DMS53 (cell line): ENCODE data around the gene BDKRB1.

Experiments used
- DNase-seq: peaks from one replicate; lab custom pipeline; 2025; lab: John Stamatoyannopoulos, UW

BDKRB1 gene

DNA sequence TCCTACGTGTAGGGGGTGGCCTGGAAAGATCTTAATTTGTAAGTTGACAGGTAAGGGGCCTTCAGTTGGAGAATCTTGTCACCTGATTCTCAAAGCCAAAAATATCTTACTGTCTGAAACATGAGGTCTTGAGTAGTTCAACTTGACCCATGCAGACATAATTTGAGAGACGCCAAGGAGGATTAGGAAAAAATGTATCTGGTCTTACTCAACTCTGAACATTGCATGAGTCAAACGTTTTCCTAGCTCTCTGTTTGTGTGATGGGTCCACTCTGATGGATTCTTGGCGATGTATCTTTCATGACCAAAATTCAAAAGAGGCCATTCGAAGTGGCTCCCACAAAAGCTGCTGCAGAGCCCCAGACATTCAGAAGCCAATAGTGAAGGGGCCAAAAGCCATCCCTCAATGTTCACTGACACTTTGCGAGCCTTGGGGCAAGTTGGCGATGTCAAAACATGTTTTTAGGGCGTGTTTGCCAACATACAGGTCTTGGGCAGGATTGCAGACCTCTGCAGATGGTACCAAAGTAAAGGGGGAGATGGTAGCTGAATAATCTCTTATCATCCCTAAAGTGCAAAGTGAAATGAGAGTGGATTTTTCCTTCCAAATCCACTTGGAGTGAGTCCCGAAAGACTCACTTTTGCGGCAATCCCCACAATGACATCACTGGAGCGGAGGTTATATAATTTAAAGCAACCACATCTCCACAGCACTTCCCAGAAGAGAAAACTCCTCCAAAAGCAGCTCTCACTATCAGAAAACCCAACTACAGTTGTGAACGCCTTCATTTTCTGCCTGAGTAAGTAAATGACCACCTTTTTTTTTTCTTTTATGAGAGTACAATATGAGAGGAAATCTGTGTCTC lies at the start of gene BDKRB1:
BDKRB1 (plus strand) TSS at position 710 of the 866 bp plus-strand sequence. CDS start 7,473 bp downstream, outside the sequence.
- no peak for DNase-seq

DNA sequence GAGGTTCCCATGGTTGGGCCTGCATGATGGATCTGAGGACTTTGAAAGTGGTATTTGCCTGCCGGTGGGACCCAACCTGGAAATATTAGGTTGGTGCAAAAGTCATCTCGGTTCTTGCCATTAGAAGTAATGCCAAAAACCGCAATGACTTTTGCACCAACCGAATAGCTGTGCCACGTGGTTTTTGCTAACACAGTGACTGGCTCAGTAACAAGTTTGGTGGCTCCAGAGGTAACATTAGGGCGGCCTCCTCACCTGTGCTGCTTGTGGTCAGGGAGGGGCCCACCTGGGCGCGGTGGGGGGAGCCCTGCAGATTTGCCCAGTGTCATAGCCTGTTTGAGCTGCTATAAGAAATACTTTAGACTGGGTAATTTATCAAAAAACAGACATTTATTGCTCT lies 49.5 kb upstream of the BDKRB1 start:
- peak; percentile 13 for DNase-seq

- no peak for DNase-seq
These were observed 48.3 kb upstream of the BDKRB1 start for GRCh38 chr14:96207686-96208085.

GRCh38 chr14:96208739-96209138 lies 47.3 kb upstream of the BDKRB1 start:
- no peak for DNase-seq

DNA sequence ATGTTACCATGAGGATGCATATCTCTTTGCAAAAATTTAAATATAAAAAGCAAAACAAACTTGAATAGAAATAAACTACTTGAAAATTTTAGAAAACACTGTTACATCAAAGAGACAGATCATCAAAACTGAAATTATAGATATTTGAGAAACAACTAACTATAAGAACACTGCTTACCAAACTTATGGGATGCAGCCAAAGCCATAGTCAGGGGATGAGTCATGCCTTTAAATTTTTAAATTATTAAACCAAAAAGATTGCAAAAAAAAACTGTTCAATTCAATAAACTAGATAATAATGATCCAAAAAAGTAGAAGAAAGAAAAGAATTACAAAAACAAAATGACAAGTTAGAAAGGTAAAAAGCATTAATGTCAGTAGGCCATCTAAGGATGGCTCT lies 43.9 kb upstream of the BDKRB1 start:
- no peak for DNase-seq

DNA sequence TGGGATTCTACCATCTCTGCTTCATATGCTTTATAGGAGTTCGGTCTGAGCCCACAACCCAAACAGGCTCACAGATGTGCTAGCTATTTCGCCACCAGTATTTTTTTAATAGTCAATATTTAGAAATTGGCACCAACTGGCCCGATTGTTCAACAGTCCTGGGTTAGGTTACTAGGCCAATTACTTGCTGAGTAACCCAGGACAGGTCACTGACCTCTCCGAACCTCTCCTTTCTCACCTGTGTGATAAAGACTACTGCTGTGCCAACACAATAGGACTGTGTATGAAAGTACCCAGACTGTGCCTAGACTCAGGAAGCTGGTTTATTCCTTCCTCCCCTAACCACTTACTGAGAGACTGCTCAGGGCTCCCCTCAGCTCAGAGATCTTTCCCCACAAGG lies 43.1 kb upstream of the BDKRB1 start:
- no peak for DNase-seq

GRCh38 chr14:96213871-96214465 lies 42.0 kb upstream of the BDKRB1 start:
- DNase-seq = no peak

GRCh38 chr14:96214793-96215192 lies 41.2 kb upstream of the BDKRB1 start:
- DNase-seq = no peak

DNA sequence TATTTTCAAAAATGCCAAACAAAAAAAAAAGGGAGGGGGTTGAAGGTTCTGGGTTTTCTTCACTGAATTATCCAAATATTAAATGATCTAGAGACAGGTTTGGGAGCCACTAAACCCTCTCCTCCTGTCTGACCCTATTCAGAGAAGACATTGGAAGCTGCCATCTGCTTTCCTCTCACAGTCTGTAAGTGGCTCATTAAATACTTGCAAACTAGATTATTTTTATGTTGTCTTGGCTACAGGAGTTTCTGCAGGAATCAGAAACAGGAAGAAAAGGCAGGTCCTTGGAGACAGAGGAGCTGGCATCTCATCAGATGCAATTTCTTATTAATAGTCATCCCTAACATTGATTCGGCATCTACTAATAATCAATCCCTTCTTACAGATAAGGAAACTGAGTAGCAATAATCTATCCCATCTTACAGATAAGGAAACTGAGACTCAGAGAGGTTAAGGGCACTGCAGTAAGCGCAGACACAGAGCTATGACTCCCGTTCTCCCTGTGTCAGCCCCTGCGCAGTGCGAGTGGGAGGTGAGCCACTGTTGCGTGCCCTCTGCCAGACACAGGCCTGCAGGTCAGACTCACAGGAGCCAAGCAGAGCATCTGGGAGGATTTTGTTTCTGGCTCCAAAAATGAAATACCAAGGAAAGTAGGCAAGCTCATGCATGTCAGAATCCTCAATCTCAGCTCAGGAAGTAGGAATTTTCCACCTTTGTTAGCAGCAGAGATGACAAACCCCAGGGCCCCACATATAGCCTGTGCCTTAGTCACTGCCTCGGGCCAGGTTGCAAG lies 40.4 kb upstream of the BDKRB1 start:
- no peak for DNase-seq

DNA sequence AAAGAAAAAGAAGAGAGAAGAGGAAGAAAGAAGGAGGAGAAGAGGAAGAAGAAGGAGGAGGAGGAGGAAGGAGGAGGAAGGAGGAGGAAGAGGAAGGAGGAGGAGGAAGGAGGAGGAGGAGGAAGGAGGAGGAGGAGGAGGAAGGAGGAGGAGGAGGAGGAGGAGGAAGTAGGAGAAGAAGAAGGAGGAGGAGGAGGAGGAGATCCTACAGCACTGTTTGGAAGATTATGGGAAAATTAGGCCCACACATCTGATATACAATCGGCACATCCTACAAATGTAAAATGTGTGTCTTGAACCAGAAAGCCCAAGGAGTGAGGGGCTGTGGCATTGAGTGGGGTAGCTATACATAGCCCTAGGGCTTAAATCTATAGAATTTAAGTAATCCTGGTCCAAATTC lies 39.4 kb upstream of the BDKRB1 start:
- DNase-seq = no peak

DNA sequence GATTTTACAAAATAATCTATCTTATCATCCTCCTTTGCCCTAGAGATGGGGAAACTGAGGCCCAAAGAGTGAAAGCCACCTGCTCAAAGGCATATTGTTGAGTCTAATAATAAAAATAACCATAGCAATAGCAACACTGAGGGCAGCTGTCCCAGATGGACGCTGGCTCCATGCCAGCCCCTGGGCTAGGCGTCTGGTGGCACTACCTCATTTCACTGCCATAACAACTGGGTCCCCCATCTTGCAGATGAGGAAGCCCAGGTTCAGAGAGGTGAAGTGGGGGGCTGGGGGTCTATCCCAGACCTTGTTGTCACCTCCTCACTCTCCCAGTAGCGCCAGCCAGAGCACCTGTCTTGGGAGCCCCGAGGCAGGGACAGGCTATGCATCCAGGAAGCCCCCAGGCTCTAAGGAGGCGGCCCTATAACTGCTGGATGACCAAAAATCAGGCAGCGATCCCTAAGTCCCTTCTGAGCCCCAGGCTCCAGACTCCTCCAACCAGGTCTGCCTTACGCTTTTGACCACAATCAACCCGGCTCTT lies 38.6 kb upstream of the BDKRB1 start:
- DNase-seq = peak; percentile 27

- DNase-seq = no peak
These were observed 34.8 kb upstream of the BDKRB1 start for GRCh38 chr14:96221109-96221650.

- no peak for DNase-seq
These were observed 34.2 kb upstream of the BDKRB1 start for GRCh38 chr14:96221841-96222240.

GRCh38 chr14:96224480-96225096 lies 31.4 kb upstream of the BDKRB1 start:
- DNase-seq = no peak

DNA sequence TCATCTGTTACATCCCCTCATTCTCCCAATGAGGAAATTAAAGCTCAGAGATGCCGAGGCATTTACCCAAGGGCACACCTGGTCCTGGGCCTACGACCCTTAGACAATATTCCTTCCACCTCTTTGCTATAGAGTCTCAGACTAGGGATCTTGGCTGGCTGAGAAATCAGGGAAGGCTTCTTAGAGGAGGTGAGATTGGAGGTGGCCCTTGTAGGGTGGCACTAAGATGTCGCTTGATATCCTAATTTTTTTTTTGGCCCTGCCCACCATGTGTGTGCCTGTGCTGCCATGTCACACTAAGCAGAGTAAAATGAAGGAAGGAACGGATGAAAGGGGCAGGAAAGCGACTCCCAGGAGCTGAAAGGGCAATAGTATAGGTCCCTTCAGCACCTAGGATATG lies 30.8 kb upstream of the BDKRB1 start:
- no peak for DNase-seq

DNA sequence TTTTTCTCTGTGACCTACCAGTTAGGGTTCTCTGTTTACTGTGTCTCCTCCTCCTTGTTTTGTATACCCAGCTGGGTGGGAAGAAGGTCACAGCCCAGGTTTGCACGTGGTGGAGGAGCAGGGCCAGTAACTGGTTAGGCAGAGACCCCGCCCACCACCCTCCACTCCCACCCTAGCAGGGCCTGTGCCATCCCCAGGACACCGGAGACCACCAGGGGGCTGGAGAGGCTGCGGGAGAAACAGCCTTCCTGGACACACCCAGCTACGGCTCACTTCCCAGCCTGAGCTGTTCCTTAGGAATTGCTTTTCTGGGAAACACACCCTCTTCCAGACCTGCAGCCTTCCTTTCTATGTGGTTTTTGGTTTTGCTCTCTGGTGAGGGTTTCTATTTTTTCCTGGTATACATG lies 30.3 kb upstream of the BDKRB1 start:
- no peak for DNase-seq

- DNase-seq = no peak
These were observed 28.6 kb upstream of the BDKRB1 start for GRCh38 chr14:96227428-96227827.

- no peak for DNase-seq
These were observed 26.7 kb upstream of the BDKRB1 start for GRCh38 chr14:96229315-96229714.

DNA sequence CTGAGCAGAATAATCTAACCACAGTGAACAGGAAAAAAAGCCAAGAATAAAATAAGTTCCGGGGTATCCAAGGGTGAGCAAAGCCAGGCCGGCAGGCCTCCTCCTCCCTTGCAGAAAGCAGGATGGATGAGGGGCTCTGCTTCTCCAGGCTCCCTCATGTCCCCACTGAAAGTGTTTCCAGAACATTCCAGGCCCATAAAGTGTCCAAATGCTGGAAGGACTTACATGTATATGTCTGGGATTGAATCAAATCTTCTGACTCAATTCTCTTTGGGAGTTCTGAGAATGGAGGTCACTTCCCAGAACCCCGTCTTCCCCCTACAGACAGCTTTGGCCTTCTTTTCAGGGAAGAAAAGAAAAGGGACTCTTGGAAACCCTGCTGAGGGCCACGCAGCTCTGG lies 25.0 kb upstream of the BDKRB1 start:
- no peak for DNase-seq

GRCh38 chr14:96231526-96232130 lies 24.4 kb upstream of the BDKRB1 start:
- DNase-seq = no peak

GRCh38 chr14:96232506-96232905 lies 23.5 kb upstream of the BDKRB1 start:
- DNase-seq = no peak
